Progenitor cell of endocrine pancreas (in vitro differentiated cells): ENCODE results near the gene RHBG. TPM values are rescaled to one million over a fixed set of nuclear protein-coding genes. Genes with fewer than 3 reads are reported as not detected.

Experiments used
- DNase-seq: peaks from one replicate; pipeline ENCODE4 v3.0.0; 2021; ENCODE audit warnings: low spot score; ENCODE audit not compliant: unreplicated experiment
- H3K27ac Mint-ChIP-seq: 2 replicates; pipeline ENCODE4 v1.8.0; 2021; ENCODE audit warnings: mild to moderate bottlenecking, moderate library complexity, mixed read lengths
- H3K27me3 Mint-ChIP-seq: 2 replicates; pipeline ENCODE4 v1.8.0; 2021; ENCODE audit warnings: mixed read lengths
- H3K36me3 Mint-ChIP-seq: 2 replicates; pipeline ENCODE4 v1.8.0; 2022; ENCODE audit warnings: mixed read lengths; ENCODE audit not compliant: insufficient read depth
- H3K4me1 Mint-ChIP-seq: 2 replicates; pipeline ENCODE4 v1.8.0; 2021; ENCODE audit warnings: low read depth, mixed read lengths
- H3K4me3 Mint-ChIP-seq: 2 replicates; pipeline ENCODE4 v1.8.0; 2021; ENCODE audit warnings: low read depth, mild to moderate bottlenecking, moderate library complexity, mixed read lengths
- H3K9me3 Mint-ChIP-seq: 2 replicates; pipeline ENCODE4 v1.8.0; 2021; ENCODE audit warnings: low read depth, mixed read lengths
- total RNA-seq: library from RNA; stranded (reverse); gene quantifications from 2 replicates; pipeline ENCODE4 v1.2.1, GENCODE V29; 2021
- TF ChIP-seq, protein P1 (sequence below): fragments of 200-600 bp; sonication (generic); IDR thresholded peaks from one replicate; pipeline ENCODE4 v1.5.0; 2021; ENCODE audit warnings: antibody characterized with exemption, mild to moderate bottlenecking; ENCODE audit not compliant: unreplicated experiment

The RHBG gene
- total RNA-seq, 1 donor from 2014 or later = 0.36 TPM

DNA sequence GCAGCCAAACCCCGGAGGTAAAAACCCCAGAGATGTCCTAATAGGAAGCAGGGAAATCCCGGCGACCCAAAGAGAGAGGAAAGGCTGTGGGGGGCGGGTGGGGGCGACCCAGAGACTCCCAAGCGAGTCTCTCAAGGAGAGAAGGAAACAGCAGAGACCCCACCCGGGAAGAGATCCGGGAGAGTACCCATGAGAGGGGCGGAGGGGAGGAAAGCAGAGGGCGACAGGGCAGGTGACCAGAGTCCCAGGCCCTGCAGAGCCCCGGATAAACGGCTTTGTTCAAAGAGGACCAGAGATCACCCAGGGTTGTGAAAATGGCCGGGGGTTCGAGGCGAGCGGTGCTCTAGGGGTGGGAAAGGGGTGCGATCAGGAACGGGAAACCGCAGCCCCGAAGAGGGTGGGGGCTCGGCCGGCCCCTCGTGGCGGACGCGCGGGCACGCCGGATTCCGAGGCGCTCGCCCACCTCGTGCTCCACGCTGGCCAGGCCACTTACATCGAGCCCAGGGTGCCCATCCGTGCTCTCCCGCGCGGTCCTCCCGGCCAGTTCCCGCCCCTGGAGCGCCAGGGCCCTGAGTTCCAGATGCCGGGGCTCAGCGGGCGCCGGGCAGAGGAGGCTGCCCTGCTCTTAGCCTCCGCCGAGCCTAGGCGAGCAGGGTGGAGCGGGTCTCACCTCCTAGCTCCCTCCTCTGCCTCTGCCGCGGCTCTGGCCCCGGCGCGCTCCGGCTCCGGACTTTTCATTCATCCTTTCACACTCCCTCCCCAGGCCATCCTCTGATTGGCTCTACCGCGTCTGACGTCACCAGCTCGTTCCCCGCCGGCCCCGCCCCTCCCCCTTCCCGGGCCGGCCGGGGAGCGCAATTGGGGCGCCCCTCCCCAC is 52.3 kb downstream of the RHBG start:
- TF ChIP-seq, protein P1, sequence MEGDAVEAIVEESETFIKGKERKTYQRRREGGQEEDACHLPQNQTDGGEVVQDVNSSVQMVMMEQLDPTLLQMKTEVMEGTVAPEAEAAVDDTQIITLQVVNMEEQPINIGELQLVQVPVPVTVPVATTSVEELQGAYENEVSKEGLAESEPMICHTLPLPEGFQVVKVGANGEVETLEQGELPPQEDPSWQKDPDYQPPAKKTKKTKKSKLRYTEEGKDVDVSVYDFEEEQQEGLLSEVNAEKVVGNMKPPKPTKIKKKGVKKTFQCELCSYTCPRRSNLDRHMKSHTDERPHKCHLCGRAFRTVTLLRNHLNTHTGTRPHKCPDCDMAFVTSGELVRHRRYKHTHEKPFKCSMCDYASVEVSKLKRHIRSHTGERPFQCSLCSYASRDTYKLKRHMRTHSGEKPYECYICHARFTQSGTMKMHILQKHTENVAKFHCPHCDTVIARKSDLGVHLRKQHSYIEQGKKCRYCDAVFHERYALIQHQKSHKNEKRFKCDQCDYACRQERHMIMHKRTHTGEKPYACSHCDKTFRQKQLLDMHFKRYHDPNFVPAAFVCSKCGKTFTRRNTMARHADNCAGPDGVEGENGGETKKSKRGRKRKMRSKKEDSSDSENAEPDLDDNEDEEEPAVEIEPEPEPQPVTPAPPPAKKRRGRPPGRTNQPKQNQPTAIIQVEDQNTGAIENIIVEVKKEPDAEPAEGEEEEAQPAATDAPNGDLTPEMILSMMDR = no peak
- peak; percentile 35 for DNase-seq
- Mint-ChIP-seq H3K4me3 (peak overlapping the region; percentile 32), H3K27ac (no peak overlapping the region), H3K36me3 (no peaks in the 10 kb centered on the region), H3K9me3 (no peaks in the 10 kb centered on the region), H3K4me1 (peaks cover 2% of the 10 kb centered on the region), H3K27me3 (peaks cover 96% of the 10 kb centered on the region)

DNA sequence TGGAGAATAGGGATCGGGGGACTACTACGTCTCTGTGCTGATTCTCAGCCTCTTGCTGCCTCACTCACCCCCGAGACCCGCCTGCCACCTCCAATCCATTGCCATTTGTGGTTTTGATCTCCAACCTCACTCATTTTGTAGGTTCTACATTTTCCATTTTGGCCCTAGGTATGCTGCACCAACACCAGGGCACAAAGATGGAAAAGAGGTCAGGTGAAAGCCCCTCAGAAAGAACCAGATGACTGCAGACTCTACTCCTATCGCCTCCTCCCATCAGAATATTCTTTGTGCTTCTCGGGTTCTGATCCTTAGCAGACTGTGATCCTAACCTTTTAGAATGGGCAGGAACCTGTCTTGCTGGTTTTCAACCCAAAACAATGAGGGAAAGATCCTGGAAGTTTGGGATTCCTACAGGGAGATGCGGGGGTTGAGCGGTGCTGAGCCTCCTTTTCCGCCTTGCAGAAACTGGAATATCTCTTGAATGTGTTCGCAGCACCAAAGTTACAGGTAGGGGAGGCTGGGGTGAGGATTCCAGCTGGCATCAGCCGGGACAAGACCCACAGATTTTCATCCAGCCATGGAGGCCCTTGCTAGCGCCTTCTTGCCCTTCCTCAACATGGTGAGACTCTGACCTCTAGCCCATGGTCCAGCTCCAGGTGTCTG is 53.1 kb downstream of the RHBG start:
- no peaks in the 10 kb centered on the region for H3K36me3 Mint-ChIP-seq
- H3K9me3 Mint-ChIP-seq = no peaks in the 10 kb centered on the region
- H3K4me3 Mint-ChIP-seq = peak overlapping the region; percentile 32
- TF ChIP-seq, protein P1 = no peak
- H3K27ac Mint-ChIP-seq = no peak overlapping the region
- DNase-seq = no peak
- peaks cover 2% of the 10 kb centered on the region for H3K4me1 Mint-ChIP-seq
- H3K27me3 Mint-ChIP-seq = peaks cover 96% of the 10 kb centered on the region

DNA sequence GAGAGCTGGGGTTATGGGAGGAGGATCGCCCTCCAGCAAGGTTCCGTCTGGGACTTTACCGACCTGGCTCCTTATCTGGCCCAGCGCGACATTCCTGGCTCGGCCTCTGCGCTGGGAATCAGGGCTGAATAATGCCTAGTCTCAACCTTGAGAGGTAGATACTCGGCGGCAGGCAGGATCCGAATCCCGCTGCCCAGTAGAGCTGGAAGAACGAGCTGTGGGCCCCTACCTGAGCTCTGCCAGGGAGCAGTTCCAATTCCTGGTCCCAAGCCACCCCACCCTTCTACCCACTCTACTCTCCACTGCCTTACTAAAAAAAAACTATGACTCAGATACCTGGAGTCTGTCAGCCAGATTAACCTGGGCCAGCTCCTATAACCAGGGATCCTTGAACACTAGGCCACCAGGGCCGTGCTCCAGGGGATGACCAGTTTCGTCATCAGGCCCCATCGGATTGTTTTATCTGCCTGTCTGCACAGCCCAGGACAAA is 53.6 kb downstream of the RHBG start:
- peaks cover 2% of the 10 kb centered on the region for H3K4me1 Mint-ChIP-seq

DNA sequence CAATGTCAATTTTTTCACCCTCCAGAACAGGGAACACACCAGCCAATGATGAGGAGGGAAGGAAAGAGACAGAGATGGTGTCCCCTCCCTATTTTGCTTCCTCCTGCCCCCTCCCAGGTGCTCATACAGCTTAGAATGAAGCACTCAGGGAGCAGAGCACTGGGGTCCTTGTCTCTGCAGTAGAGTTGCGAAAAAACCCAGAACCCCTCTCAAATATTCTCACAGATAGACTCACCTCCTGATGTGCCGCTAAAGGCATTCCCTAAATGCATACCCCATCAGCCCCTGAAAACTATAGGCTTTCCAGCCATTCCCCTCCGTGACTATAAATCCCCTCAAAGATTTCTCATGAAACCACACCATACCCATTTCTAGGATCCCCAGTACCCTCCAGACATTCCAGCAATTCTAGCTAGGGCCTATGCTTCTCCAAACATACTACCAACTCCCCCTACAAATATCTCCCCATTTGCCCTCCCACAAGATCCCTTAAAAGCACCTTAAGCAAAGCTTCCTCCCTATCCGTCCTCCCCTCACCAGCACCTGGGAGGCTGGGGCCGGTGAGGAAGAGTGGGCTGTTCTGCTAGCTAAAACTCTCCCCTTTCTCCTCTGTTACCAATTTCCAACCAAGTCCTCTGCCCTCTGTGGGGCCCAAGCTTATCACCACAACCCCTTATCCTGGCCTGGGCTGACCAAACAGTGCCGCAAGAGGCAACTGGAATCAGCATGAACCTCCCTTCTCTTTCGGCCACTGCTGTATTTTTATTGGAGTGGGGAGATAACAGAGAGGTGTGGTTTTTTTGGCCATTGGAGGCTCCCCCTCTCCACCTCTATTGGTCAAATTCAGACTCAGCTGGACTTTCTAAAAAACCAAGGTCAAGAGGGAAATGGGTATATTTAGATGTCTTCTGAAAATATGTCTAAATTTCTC is 54.7 kb downstream of the RHBG start:
- H3K9me3 Mint-ChIP-seq = no peaks in the 10 kb centered on the region
- H3K4me3 Mint-ChIP-seq = no peak overlapping the region
- H3K36me3 Mint-ChIP-seq = no peaks in the 10 kb centered on the region
- peaks cover 96% of the 10 kb centered on the region for H3K27me3 Mint-ChIP-seq
- TF ChIP-seq, protein P1 = no peak
- peaks cover 2% of the 10 kb centered on the region for H3K4me1 Mint-ChIP-seq
- DNase-seq = no peak
- H3K27ac Mint-ChIP-seq = no peak overlapping the region

More for the DNA sequence above, 53.6 kb downstream of the RHBG start:
- Mint-ChIP-seq H3K4me3 (no peak overlapping the region), H3K27ac (no peak overlapping the region), H3K36me3 (no peaks in the 10 kb centered on the region), H3K9me3 (no peaks in the 10 kb centered on the region), H3K27me3 (peaks cover 96% of the 10 kb centered on the region)
- TF ChIP-seq, protein P1 = no peak
- DNase-seq = no peak
